ENCODE data around the gene GMIP.

GRCh38 chr19:19587771-19588170 lies 55.7 kb downstream of the GMIP start:
- TF ChIP-seq BRCA1 (CRISPR knock-in tag; IDR thresholded peaks at IDR 0.05) (no peak), RFX5 (IDR thresholded peaks at IDR 0.05; ENCODE audit: low read depth, low read length) (no peak), NFIC (IDR thresholded peaks at IDR 0.05; ENCODE audit: low read length) (no peak), HDAC6 (IDR thresholded peaks at IDR 0.05; ENCODE audit: low read depth, low read length) (no peak), ZFP37 (CRISPR knock-in tag; IDR thresholded peaks at IDR 0.05; ENCODE audit: borderline replicate concordance) (no peak), FOXJ3 (CRISPR knock-in tag; IDR thresholded peaks at IDR 0.05; ENCODE audit: borderline replicate concordance) (no peak)
- TF ChIP-seq, protein P1, sequence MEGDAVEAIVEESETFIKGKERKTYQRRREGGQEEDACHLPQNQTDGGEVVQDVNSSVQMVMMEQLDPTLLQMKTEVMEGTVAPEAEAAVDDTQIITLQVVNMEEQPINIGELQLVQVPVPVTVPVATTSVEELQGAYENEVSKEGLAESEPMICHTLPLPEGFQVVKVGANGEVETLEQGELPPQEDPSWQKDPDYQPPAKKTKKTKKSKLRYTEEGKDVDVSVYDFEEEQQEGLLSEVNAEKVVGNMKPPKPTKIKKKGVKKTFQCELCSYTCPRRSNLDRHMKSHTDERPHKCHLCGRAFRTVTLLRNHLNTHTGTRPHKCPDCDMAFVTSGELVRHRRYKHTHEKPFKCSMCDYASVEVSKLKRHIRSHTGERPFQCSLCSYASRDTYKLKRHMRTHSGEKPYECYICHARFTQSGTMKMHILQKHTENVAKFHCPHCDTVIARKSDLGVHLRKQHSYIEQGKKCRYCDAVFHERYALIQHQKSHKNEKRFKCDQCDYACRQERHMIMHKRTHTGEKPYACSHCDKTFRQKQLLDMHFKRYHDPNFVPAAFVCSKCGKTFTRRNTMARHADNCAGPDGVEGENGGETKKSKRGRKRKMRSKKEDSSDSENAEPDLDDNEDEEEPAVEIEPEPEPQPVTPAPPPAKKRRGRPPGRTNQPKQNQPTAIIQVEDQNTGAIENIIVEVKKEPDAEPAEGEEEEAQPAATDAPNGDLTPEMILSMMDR (CRISPR knock-in tag; IDR thresholded peaks at IDR 0.05), result no peak

All from HepG2 (cell line).